IMR-90 (cell line): ENCODE measurements around the gene PIK3IP1. TPM values are rescaled to one million over a fixed set of nuclear protein-coding genes. Genes with fewer than 3 reads are reported as not detected.

Experiments
- ATAC-seq: fragments of 200-7000 bp; cut with Tn5 transposase; 2 replicates; pipeline ENCODE4 v1.9.1; 2020; ENCODE audit warnings: low read depth, mild to moderate bottlenecking, moderate library complexity
- BruUV-seq: library from RNA; stranded (reverse); fragments of 400-500 nt; replicated peaks from 2 replicates; lab custom pipeline; 2021; lab: Mats Ljungman, UMichigan
- CTCF ChIA-PET: fragments of 300-600 bp; formaldehyde crosslinking; extraction: SDS; loops from one replicate; lab custom pipeline; 2021; ENCODE audit warnings: antibody characterized with exemption; lab: Yijun Ruan, JAX
- POLR2A ChIA-PET: fragments of 300-600 bp; sonication (Branson Sonifier 250); formaldehyde crosslinking; loops from one replicate; lab custom pipeline; 2022; ENCODE audit warnings: antibody characterized with exemption; ENCODE audit not compliant: unreplicated experiment; lab: Charles Lee
- DNase-seq: peaks from one replicate; pipeline ENCODE4 v3.0.0; 2013
- H2AFZ ChIP-seq: replicated peaks from 2 replicates; pipeline ENCODE3; 2013; ENCODE audit warnings: low read length, mild to moderate bottlenecking; ENCODE audit not compliant: poor library complexity
- H2AK5ac ChIP-seq: 2 replicates; pipeline ENCODE4 v1.6.1; 2013; ENCODE audit warnings: low read depth, low read length, inconsistent platforms
- H2AK9ac ChIP-seq: replicated peaks from 2 replicates; pipeline ENCODE3; 2013; ENCODE audit warnings: mild to moderate bottlenecking, low read depth, low read length, moderate library complexity; ENCODE audit not compliant: poor library complexity
- H2BK120ac ChIP-seq: 2 replicates; pipeline ENCODE4 v1.6.1; 2013; ENCODE audit warnings: low read depth, low read length, inconsistent platforms
- H2BK15ac ChIP-seq: 3 replicates; pipeline ENCODE4 v1.6.1; 2013; ENCODE audit warnings: low read depth, low read length, inconsistent platforms
- H2BK20ac ChIP-seq: 2 replicates; pipeline ENCODE4 v1.6.1; 2013; ENCODE audit warnings: low read depth, mild to moderate bottlenecking, inconsistent platforms, low read length, moderate library complexity
- H2BK5ac ChIP-seq: 2 replicates; pipeline ENCODE4 v1.6.1; 2013; ENCODE audit warnings: mild to moderate bottlenecking, low read depth, low read length, inconsistent platforms; ENCODE audit not compliant: poor library complexity, severe bottlenecking
- H3K14ac ChIP-seq: replicated peaks from 2 replicates; pipeline ENCODE4 v1.6.1; 2013; ENCODE audit warnings: low read depth, low read length, inconsistent platforms
- H3K18ac ChIP-seq: 2 replicates; pipeline ENCODE4 v1.6.1; 2013; ENCODE audit warnings: low read depth, low read length, control low read depth
- H3K23ac ChIP-seq: 2 replicates; pipeline ENCODE4 v1.6.1; 2013; ENCODE audit warnings: low read depth, low read length, inconsistent platforms
- H3K27ac ChIP-seq: 2 replicates; pipeline ENCODE4 v1.5.1; 2013; ENCODE audit warnings: mild to moderate bottlenecking, control low read depth, low read length; ENCODE audit not compliant: insufficient read depth
- H3K27me3 ChIP-seq: 2 replicates; pipeline ENCODE4 v1.6.1; 2013; ENCODE audit warnings: low read length; ENCODE audit not compliant: control insufficient read depth, insufficient read depth
- H3K36me3 ChIP-seq: 2 replicates; pipeline ENCODE4 v1.6.1; 2013; ENCODE audit warnings: low read length, mixed read lengths; ENCODE audit not compliant: control insufficient read depth, insufficient read depth
- H3K4ac ChIP-seq: 2 replicates; pipeline ENCODE4 v1.6.1; 2013; ENCODE audit warnings: low read depth, low read length, inconsistent platforms
- H3K4me1 ChIP-seq: 2 replicates; pipeline ENCODE4 v1.6.1; 2013; ENCODE audit warnings: low read length, mixed read lengths; ENCODE audit not compliant: control insufficient read depth, insufficient read depth
- H3K4me2 ChIP-seq: 2 replicates; pipeline ENCODE4 v1.6.1; 2013; ENCODE audit warnings: low read depth, mild to moderate bottlenecking, control low read depth, low read length, moderate library complexity
- H3K4me3 ChIP-seq: 2 replicates; pipeline ENCODE4 v1.5.1; 2013; ENCODE audit warnings: low read depth, mild to moderate bottlenecking, control low read depth, low read length, moderate library complexity; ENCODE audit not compliant: insufficient read depth
- H3K56ac ChIP-seq: 2 replicates; pipeline ENCODE4 v1.6.1; 2013; ENCODE audit warnings: low read length, inconsistent platforms; ENCODE audit not compliant: insufficient read depth; ENCODE audit errors: extremely low read depth
- H3K79me1 ChIP-seq, 2 experiments: 2 replicates each; pipeline ENCODE4 v1.6.1; 2013; ENCODE audit warnings: low read length in 2 of 2, inconsistent platforms in 1 of 2, low read depth in 1 of 2
- H3K9ac ChIP-seq: 2 replicates; pipeline ENCODE4 v1.6.1; 2013; ENCODE audit warnings: low read depth, low read length, control low read depth
- H3K9me1 ChIP-seq: 2 replicates; pipeline ENCODE4 v1.6.1; 2013; ENCODE audit warnings: low read length, inconsistent platforms; ENCODE audit not compliant: insufficient read depth
- H3K9me3 ChIP-seq: 2 replicates; pipeline ENCODE4 v1.6.1; 2013; ENCODE audit warnings: low read length; ENCODE audit not compliant: control insufficient read depth, insufficient read depth
- H4K20me1 ChIP-seq: 2 replicates; pipeline ENCODE4 v1.6.1; 2013; ENCODE audit warnings: low read length, inconsistent platforms; ENCODE audit not compliant: insufficient read depth
- H4K5ac ChIP-seq: 2 replicates; pipeline ENCODE4 v1.6.1; 2013; ENCODE audit warnings: mild to moderate bottlenecking, low read depth, low read length, control low read depth
- H4K8ac ChIP-seq, 2 experiments: 2 replicates each; pipeline ENCODE4 v1.6.1; 2013; ENCODE audit warnings: low read depth in 2 of 2, low read length in 2 of 2, control low read depth in 1 of 2, inconsistent platforms in 1 of 2
- H4K91ac ChIP-seq: 2 replicates; pipeline ENCODE4 v1.6.1; 2013; ENCODE audit warnings: low read depth, low read length, inconsistent platforms; ENCODE audit not compliant: insufficient read depth
- SMC3 ChIP-seq: fragments of 150-350 bp; IDR thresholded peaks from 2 replicates; pipeline ENCODE4 v1.6.1; 2016; ENCODE audit warnings: low read depth, mild to moderate bottlenecking, antibody characterized with exemption, low read length, moderate library complexity
- WGBS, 2 experiments: methylation state at CpG; one replicate each; pipeline versions ENCODE4 v1.1.5 to v1.1.7; 2013; ENCODE audit warnings: missing lambda C conversion rate in 2 of 2; ENCODE audit not compliant: insufficient read length in 1 of 2; ENCODE audit errors: extremely low coverage in 2 of 2; 5-methylcytosine and 5-hydroxymethylcytosine counted together
- dilution Hi-C: fragments of 300-500 bp; cut with HindIII; formaldehyde crosslinking; loops from one replicate; pipeline ENCODE4 v1.14.3; 2018; ENCODE audit warnings: low sequenced_read_pairs; ENCODE audit not compliant: unreplicated experiment
- in situ Hi-C: fragments of 300-500 bp; cut with MboI; formaldehyde crosslinking; loops from 3 replicates; pipeline ENCODE4 v1.14.3; 2019; ENCODE audit warnings: low sequenced_read_pairs, inconsistent platforms, mixed read lengths
- intact Hi-C: fragments of 100-400 bp; cut with micrococcal nuclease; formaldehyde crosslinking; loops from 2 replicates; pipeline ENCODE4 v1.10.0; 2022
- polyA plus RNA-seq, 3 experiments: library from polyadenylated mRNA; depleted of rRNA; stranded (reverse); fragments of >200 nt; gene quantifications; 2 replicates each; pipeline ENCODE4 v1.2.3, GENCODE V29; 2012; ENCODE audit warnings: low replicate concordance in 1 of 3
- total RNA-seq: library from RNA; depleted of rRNA; stranded (reverse); fragments of >200 nt; gene quantifications from 2 replicates; pipeline ENCODE4 v1.2.3, GENCODE V29; 2012

The PIK3IP1 gene
- total and polyA plus RNA-seq, 2 of the 4 experiments (the other 2 are of a cell fraction) = 12.9 to 17.6 TPM

GRCh38 chr22:31278151-31278621, 14.1 kb downstream of the PIK3IP1 start:
- dilution Hi-C loops = no loop called here
- H4K5ac ChIP-seq = no peak overlapping the region
- H3K9me1 ChIP-seq = no peaks in the 10 kb centered on the region; the same call in 1 of the 2 replicates
- no peak overlapping the region for H3K4me3 ChIP-seq
- intact Hi-C loops = no loop called here
- H4K8ac ChIP-seq = no peak overlapping the region
- no peak overlapping the region for H2AK9ac ChIP-seq
- H2AFZ ChIP-seq = no peak overlapping the region
- in situ Hi-C loops = no loop called here
- no peaks in the 10 kb centered on the region for H3K79me1 ChIP-seq
- ChIA-PET POLR2A (no interaction called here), CTCF (interaction anchor here (0.5 kb wide), 1 partner anchor 348 kb away, joined by 4 read pairs; no protein-coding TSS in a partner anchor)
- H3K18ac ChIP-seq = no peak overlapping the region
- no peak overlapping the region for H2BK5ac ChIP-seq
- peaks cover 7% of the 10 kb centered on the region; the same call in 1 of the 2 replicates for H4K20me1 ChIP-seq
- BruUV-seq = no TSS peak
- H3K4me2 ChIP-seq = no peak overlapping the region
- H2BK120ac ChIP-seq = no peak overlapping the region
- no peak for DNase-seq
- no peak overlapping the region for H2BK20ac ChIP-seq
- peaks cover 48% of the 10 kb centered on the region for H3K36me3 ChIP-seq
- no peak for ATAC-seq
- H3K27me3 ChIP-seq = no peaks in the 10 kb centered on the region
- TF ChIP-seq SMC3 = no peak
- no peak overlapping the region for H3K23ac ChIP-seq
- H3K9ac ChIP-seq = no peak overlapping the region
- no peak overlapping the region for H3K56ac ChIP-seq
- WGBS, 2 experiments = 69% methylated on average over 3 of the region's 9 CpGs; no CpG with 5 or more reads in 1 of the 2 experiments
- H4K91ac ChIP-seq = no peak overlapping the region
- no peak overlapping the region for H2BK15ac ChIP-seq
- H2AK5ac ChIP-seq = no peak overlapping the region
- no peaks in the 10 kb centered on the region for H3K4me1 ChIP-seq
- H3K27ac ChIP-seq = no peak overlapping the region
- H3K4ac ChIP-seq = no peak overlapping the region
- H3K14ac ChIP-seq = no peak overlapping the region
- H3K9me3 ChIP-seq = no peaks in the 10 kb centered on the region
